Activated gamma-delta T cell treated with anti-CD3 and anti-CD28 coated beads, Interleukin-2, amount 50 U/mL, for 16 hours (primary cell): ENCODE data around the gene PCTP.

Source experiments
- DNase-seq: peaks from one replicate; pipeline ENCODE4 v3.0.0-alpha.2; 2020; ENCODE audit warnings: low read depth

Gene PCTP

GRCh38 chr17:55757659-55758058 is 6.8 kb downstream of the PCTP start:
- DNase-seq, result no peak

- DNase-seq, result no peak
Measured at GRCh38 chr17:55758171-55758570, 7.3 kb downstream of the PCTP start.

- DNase-seq, result no peak
Measured at GRCh38 chr17:55760643-55761355, 9.9 kb downstream of the PCTP start.

GRCh38 chr17:55762086-55762858 is 11.4 kb downstream of the PCTP start:
- no peak for DNase-seq

GRCh38 chr17:55763856-55764255 is 13.0 kb downstream of the PCTP start:
- DNase-seq, result no peak

- no peak for DNase-seq
Measured at GRCh38 chr17:55764610-55765009, 13.8 kb downstream of the PCTP start.

- no peak for DNase-seq
Measured at GRCh38 chr17:55765472-55765871, 14.6 kb downstream of the PCTP start.

- no peak for DNase-seq
Measured at GRCh38 chr17:55768936-55769624, 18.2 kb downstream of the PCTP start.

GRCh38 chr17:55769625-55770000 is 18.8 kb downstream of the PCTP start:
- no peak for DNase-seq

GRCh38 chr17:55770196-55770870 is 19.5 kb downstream of the PCTP start:
- no peak for DNase-seq

GRCh38 chr17:55772086-55772485 is 21.2 kb downstream of the PCTP start:
- DNase-seq, result no peak

- no peak for DNase-seq
Measured at GRCh38 chr17:55773671-55774070, 22.8 kb downstream of the PCTP start.

GRCh38 chr17:55774846-55775271 is 24.0 kb downstream of the PCTP start:
- DNase-seq, result no peak

GRCh38 chr17:55776271-55776670 is 25.4 kb downstream of the PCTP start:
- DNase-seq, result no peak

GRCh38 chr17:55777471-55777971 is 26.7 kb downstream of the PCTP start:
- no peak for DNase-seq

- no peak for DNase-seq
Measured at GRCh38 chr17:55778389-55779118, 27.7 kb downstream of the PCTP start.

- DNase-seq, result no peak
Measured at GRCh38 chr17:55783684-55784245, 32.9 kb downstream of the PCTP start.

GRCh38 chr17:55784666-55785065 is 33.8 kb downstream of the PCTP start:
- DNase-seq, result no peak

- DNase-seq, result no peak
Measured at GRCh38 chr17:55785181-55785580, 34.3 kb downstream of the PCTP start.

GRCh38 chr17:55793272-55793671 is 42.4 kb downstream of the PCTP start:
- no peak for DNase-seq
